Neutrophil (primary cell): Measurements from ENCODE around the gene ENTR1.

Source experiments
- H3K27ac ChIP-seq: fragments of 200-600 bp; sonication (generic); 2 replicates; pipeline ENCODE4 v1.5.1; 2016; ENCODE audit warnings: mild to moderate bottlenecking, moderate library complexity
- H3K27me3 ChIP-seq: fragments of 200-600 bp; sonication (generic); 2 replicates; pipeline ENCODE4 v1.6.0; 2016; ENCODE audit warnings: mild to moderate bottlenecking
- H3K36me3 ChIP-seq: fragments of 200-600 bp; sonication (generic); 2 replicates; pipeline ENCODE4 v1.5.1; 2017
- H3K4me1 ChIP-seq, 2 experiments: fragments of 200-600 bp in 1 of 2; sonication (generic) in 1 of 2; 1 replicate in 1 of 2; 2 replicates in 1 of 2; pipeline versions ENCODE4 v1.5.1 to v1.6.1; 2013 to 2016; ENCODE audit warnings: low read depth in 1 of 2, low read length in 1 of 2, mild to moderate bottlenecking in 1 of 2, moderate library complexity in 1 of 2; ENCODE audit not compliant: control insufficient read depth in 1 of 2, insufficient read depth in 1 of 2
- H3K4me3 ChIP-seq, 2 experiments: fragments of 200-600 bp in 1 of 2; sonication (generic) in 1 of 2; 1 replicate in 1 of 2; 2 replicates in 1 of 2; pipeline ENCODE4 v1.5.1; 2013 to 2016; ENCODE audit warnings: low read depth in 1 of 2, low read length in 1 of 2, mild to moderate bottlenecking in 1 of 2, moderate library complexity in 1 of 2
- H3K9me3 ChIP-seq: fragments of 200-600 bp; sonication (generic); 2 replicates; pipeline ENCODE4 v1.5.1; 2016
- TF ChIP-seq, protein P1 (sequence below): fragments of 200-600 bp; sonication (generic); IDR thresholded peaks from 2 replicates; pipeline ENCODE4 v1.5.1; 2016; ENCODE audit warnings: antibody characterized with exemption

The ENTR1 gene

DNA sequence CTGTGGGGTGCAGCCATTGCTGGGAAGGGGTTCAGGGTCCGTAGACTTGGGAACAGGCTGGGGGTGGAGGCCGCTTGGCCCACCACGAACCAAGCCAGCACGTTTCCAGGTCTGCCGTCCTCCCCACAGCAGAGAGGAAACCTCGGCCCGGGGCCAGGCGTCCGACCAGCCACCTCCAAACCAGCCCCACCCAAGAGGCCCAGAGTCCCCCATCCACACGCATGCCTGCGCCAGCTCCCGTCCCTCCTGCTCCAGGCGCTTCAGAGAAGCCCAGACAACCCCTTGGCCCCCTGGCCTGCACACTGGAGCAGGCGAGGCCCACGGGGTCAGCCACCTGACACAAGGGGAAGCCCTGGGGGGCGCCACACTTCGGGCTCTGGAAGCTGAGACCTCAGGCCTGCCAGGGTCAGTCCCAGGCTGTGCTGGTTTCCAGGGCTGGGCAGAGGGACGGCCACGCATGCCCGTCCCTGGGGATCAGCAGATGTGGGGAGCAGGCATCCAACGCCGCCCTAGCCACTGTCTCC, 53.1 kb downstream of the ENTR1 start:
- Histone ChIP-seq H3K27ac (no peak overlapping the region), H3K4me1 (no peaks in the 10 kb centered on the region), H3K4me3 (no peak overlapping the region), H3K9me3 (no peaks in the 10 kb centered on the region), H3K36me3 (no peaks in the 10 kb centered on the region), H3K27me3 (no peaks in the 10 kb centered on the region)
- TF ChIP-seq, protein P1, sequence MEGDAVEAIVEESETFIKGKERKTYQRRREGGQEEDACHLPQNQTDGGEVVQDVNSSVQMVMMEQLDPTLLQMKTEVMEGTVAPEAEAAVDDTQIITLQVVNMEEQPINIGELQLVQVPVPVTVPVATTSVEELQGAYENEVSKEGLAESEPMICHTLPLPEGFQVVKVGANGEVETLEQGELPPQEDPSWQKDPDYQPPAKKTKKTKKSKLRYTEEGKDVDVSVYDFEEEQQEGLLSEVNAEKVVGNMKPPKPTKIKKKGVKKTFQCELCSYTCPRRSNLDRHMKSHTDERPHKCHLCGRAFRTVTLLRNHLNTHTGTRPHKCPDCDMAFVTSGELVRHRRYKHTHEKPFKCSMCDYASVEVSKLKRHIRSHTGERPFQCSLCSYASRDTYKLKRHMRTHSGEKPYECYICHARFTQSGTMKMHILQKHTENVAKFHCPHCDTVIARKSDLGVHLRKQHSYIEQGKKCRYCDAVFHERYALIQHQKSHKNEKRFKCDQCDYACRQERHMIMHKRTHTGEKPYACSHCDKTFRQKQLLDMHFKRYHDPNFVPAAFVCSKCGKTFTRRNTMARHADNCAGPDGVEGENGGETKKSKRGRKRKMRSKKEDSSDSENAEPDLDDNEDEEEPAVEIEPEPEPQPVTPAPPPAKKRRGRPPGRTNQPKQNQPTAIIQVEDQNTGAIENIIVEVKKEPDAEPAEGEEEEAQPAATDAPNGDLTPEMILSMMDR = no peak

DNA sequence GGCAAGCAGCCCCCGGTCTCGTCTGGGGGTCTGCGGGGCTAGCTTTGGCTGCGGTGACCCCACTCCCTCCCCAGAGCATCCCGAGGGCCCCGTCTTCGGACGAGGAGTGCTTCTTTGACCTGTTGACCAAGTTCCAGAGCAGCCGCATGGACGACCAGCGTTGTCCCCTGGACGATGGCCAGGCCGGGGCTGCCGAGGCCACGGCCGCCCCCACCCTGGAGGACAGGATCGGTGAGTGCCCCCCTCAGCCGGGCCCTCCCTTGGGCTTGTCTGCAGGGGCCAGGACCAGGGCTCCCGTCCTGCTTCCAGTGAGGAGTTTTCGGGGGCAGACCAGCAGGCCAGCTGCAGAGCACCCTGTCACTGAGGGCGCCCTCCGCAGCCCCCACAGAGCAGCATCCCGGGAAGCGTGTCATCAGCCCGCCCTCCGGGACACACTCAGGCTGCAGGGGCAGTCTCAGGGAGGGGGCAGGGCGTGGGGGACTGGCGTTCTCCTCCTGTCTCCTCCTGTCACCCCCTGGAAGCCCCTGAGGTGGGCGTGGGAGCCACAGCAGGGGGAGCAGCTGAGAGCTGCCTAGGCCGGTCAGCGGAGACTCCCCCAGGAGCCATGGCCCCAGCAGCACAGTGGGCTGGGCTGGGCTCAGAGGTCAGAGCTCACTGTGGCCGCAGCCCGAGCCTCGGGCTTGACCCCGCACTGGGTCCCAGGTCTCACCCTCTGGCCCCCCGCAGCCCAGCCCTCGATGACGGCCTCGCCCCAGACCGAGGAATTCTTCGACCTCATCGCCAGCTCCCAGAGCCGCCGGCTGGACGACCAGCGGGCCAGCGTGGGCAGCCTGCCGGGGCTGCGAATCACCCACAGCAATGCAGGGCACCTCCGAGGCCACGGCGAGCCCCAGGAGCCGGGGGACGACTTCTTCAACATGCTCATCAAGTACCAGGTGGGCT, 54.5 kb downstream of the ENTR1 start:
- no peaks in the 10 kb centered on the region for H3K27me3 ChIP-seq
- H3K4me1 ChIP-seq = no peaks in the 10 kb centered on the region
- H3K9me3 ChIP-seq = no peaks in the 10 kb centered on the region
- H3K4me3 ChIP-seq = no peak overlapping the region
- TF ChIP-seq, protein P1 = no peak
- H3K36me3 ChIP-seq = no peaks in the 10 kb centered on the region
- no peak overlapping the region for H3K27ac ChIP-seq

DNA sequence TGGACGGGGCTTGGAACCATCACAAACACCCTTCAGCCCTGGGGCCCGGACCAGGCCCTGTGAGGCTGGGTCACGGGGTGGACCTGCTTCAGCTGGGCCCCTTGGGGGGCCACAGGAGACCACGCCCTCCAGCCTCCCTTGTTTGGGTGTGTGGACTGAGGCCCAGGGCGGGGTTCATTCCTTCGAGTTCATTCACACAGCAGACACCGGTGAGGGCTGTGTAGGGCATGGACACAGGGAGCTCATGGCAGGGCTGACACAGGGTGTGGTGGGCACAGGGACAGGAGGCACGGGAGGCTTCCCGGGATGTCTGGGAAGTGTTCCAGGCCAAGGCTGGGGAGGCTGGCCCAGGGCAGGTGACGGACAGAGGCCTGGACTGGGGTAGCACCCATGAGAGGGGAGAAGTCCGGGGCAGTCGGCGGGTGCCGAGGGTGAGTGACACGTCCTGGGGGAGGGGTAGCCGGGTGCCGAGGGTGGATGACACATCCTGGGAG, 55.8 kb downstream of the ENTR1 start:
- Histone ChIP-seq H3K27ac (no peak overlapping the region), H3K36me3 (no peaks in the 10 kb centered on the region), H3K27me3 (no peaks in the 10 kb centered on the region), H3K9me3 (no peaks in the 10 kb centered on the region), H3K4me1 (no peaks in the 10 kb centered on the region), H3K4me3 (no peak overlapping the region)
- TF ChIP-seq, protein P1 = no peak

DNA sequence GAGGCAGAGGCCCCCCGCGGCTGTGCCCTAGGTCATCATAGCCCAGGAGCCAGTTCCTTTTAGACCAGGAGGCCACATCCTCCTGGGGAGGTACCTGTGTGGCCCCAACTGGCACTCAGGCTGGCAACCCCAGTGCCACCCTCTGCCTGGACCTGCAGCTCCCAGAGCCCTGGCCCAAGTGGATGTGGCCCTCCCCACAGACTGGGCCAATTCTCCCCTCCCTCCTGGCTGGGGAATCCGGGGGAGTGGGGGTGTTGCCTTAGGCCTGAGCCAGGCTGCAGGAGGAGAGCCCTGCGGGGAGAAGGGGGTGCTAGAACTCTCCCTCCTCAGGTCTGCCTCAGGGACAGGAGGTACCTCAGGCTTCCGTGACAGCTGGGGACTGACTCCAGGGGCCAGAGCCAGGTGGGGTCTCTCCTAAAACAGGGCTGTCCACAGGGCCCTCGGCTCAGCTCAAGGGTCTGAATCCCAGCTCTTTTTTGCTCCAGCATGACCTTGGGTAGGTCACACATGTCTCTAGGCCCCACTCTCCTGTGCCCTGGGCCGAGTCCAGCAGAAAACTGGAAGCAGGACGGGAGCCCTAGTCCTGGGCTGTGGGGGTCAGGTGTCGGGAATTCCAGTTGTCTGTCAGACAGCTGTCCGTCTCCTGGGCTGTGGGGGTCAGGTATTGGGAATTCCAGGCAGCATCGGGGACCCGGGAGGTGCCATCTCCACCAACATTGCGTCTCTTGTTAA, 56.5 kb downstream of the ENTR1 start:
- H3K4me3 ChIP-seq = no peak overlapping the region
- H3K27ac ChIP-seq = no peak overlapping the region
- no peaks in the 10 kb centered on the region for H3K36me3 ChIP-seq
- no peaks in the 10 kb centered on the region for H3K4me1 ChIP-seq
- no peaks in the 10 kb centered on the region for H3K9me3 ChIP-seq
- no peaks in the 10 kb centered on the region for H3K27me3 ChIP-seq
- TF ChIP-seq, protein P1 = no peak

DNA sequence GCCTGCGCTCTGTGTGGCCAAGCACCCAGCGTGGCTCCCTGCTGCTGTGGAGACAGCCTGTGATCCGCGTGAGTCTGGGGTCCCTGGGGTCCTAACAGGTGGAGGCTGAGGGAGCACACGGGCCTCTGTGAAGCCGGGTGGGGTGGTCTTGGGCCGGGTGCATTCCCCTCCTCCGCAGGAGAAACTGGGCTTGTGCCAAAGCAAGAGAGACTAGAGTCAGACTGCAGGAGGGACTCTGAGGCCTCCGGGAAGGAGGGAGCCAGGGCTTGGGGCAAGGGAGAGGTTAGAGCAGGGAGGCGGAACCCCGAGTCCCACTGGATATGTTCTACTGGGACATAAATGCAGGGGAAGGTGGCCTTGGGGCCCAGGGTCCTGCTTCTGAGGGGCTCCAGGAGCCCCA, 57.3 kb downstream of the ENTR1 start:
- TF ChIP-seq, protein P1 = no peak
- no peaks in the 10 kb centered on the region for H3K9me3 ChIP-seq
- H3K27me3 ChIP-seq = no peaks in the 10 kb centered on the region
- no peaks in the 10 kb centered on the region for H3K36me3 ChIP-seq
- H3K4me3 ChIP-seq = no peak overlapping the region
- no peaks in the 10 kb centered on the region for H3K4me1 ChIP-seq
- H3K27ac ChIP-seq = no peak overlapping the region
